ENCODE results near the gene PIWIL1. TPM values are rescaled to one million over a fixed set of nuclear protein-coding genes. Genes with fewer than 3 reads are reported as not detected.

PIWIL1 gene
- total RNA-seq, 1 experiment from 2014 or later: not detected

DNA sequence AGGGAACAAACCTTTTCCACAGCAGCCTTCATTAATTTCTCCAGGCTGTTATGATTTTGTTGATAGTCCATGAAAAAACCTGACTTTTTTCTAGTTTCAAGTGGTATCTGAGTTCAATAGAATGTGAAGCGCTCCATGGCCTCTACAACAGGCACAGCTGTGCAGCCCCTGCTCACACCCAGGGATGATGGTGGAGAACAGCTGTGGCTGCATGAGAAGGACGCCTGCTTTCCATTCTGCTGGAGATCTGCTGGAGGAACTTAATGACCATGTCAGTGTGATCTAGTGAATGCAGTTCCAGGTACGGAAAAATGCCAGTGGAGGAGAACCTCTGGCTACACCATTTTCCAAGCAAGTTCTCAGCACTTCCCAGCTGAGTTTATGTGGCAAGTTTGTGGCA lies 80.6 kb downstream of the PIWIL1 start:
- Histone ChIP-seq H3K36me3 (ENCODE audit: insufficient read depth, low read length) (no peaks in the 10 kb centered on the region), H3K4me1 (ENCODE audit: low read length) (no peaks in the 10 kb centered on the region), H3K27ac (ENCODE audit: low read length) (no peak overlapping the region), H3K4me3 (ENCODE audit: low read length) (no peak overlapping the region), H3K9ac (ENCODE audit: low read length) (no peak overlapping the region), H3K27me3 (ENCODE audit: low read length) (no peaks in the 10 kb centered on the region), H3K9me3 (ENCODE audit: low read length) (no peaks in the 10 kb centered on the region), H3K9me2 (replicated peaks; ENCODE audit: insufficient read depth, low read length) (no peaks in the 10 kb centered on the region), H4K20me1 (ENCODE audit: insufficient read depth, low read depth, low read length) (no peaks in the 10 kb centered on the region), H2AFZ (ENCODE audit: low read length) (no peak overlapping the region), H3K79me2 (ENCODE audit: low read length) (no peaks in the 10 kb centered on the region), H3K4me2 (ENCODE audit: low read depth, low read length, poor library complexity, severe bottlenecking) (no peak overlapping the region)
- no peak for DNase-seq

- no peak overlapping the region for H2AFZ ChIP-seq (ENCODE audit: low read length)
- no peak overlapping the region for H3K27ac ChIP-seq (ENCODE audit: low read length)
- H3K9me3 ChIP-seq (ENCODE audit: low read length): no peaks in the 10 kb centered on the region
- H3K79me2 ChIP-seq (ENCODE audit: low read length): no peaks in the 10 kb centered on the region
- H3K36me3 ChIP-seq (ENCODE audit: insufficient read depth, low read length): no peaks in the 10 kb centered on the region
- no peaks in the 10 kb centered on the region for H3K27me3 ChIP-seq (ENCODE audit: low read length)
- no peak overlapping the region for H3K4me3 ChIP-seq (ENCODE audit: low read length)
- DNase-seq: no peak
- H4K20me1 ChIP-seq (ENCODE audit: insufficient read depth, low read depth, low read length): no peaks in the 10 kb centered on the region
- no peak overlapping the region for H3K9ac ChIP-seq (ENCODE audit: low read length)
- no peaks in the 10 kb centered on the region for H3K4me1 ChIP-seq (ENCODE audit: low read length)
- no peak overlapping the region for H3K4me2 ChIP-seq (ENCODE audit: low read depth, low read length, poor library complexity, severe bottlenecking)
- no peaks in the 10 kb centered on the region for H3K9me2 ChIP-seq (replicated peaks; ENCODE audit: insufficient read depth, low read length)
These were observed 81.4 kb downstream of the PIWIL1 start for GRCh38 chr12:130419116-130419515.

DNA sequence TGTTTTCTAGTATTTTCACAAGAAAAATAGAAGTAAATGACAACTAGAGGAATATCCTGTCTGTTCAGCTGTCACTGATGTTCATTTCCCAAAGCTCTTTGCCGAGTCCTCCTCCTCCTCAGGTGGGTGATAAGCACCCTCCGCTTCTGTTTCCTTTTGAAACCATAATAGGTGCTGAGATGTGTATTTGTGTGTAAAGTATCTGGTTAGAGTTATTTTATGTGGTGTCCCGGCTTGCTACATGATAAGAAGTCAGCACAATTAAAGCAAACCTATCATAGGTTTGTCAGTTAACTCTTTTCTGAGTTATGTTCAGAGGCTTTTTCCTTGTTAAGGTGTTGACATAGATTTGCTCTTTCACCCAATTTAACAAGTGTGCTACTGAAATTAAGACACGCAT lies 82.4 kb downstream of the PIWIL1 start:
- Histone ChIP-seq H3K79me2 (ENCODE audit: low read length) (no peaks in the 10 kb centered on the region), H3K4me3 (ENCODE audit: low read length) (no peak overlapping the region), H3K9ac (ENCODE audit: low read length) (no peak overlapping the region), H3K9me2 (replicated peaks; ENCODE audit: insufficient read depth, low read length) (no peaks in the 10 kb centered on the region), H3K4me2 (ENCODE audit: low read depth, low read length, poor library complexity, severe bottlenecking) (no peak overlapping the region), H2AFZ (ENCODE audit: low read length) (no peak overlapping the region), H3K4me1 (ENCODE audit: low read length) (no peaks in the 10 kb centered on the region), H3K27ac (ENCODE audit: low read length) (no peak overlapping the region), H3K27me3 (ENCODE audit: low read length) (no peaks in the 10 kb centered on the region), H3K9me3 (ENCODE audit: low read length) (no peaks in the 10 kb centered on the region), H3K36me3 (ENCODE audit: insufficient read depth, low read length) (no peaks in the 10 kb centered on the region), H4K20me1 (ENCODE audit: insufficient read depth, low read depth, low read length) (no peaks in the 10 kb centered on the region)
- no peak for DNase-seq

- Histone ChIP-seq H4K20me1 (ENCODE audit: insufficient read depth, low read depth, low read length) (no peaks in the 10 kb centered on the region), H3K4me1 (ENCODE audit: low read length) (no peaks in the 10 kb centered on the region), H3K9ac (ENCODE audit: low read length) (no peak overlapping the region), H3K27me3 (ENCODE audit: low read length) (no peaks in the 10 kb centered on the region), H3K79me2 (ENCODE audit: low read length) (no peaks in the 10 kb centered on the region), H2AFZ (ENCODE audit: low read length) (no peak overlapping the region), H3K36me3 (ENCODE audit: insufficient read depth, low read length) (no peaks in the 10 kb centered on the region), H3K9me2 (replicated peaks; ENCODE audit: insufficient read depth, low read length) (no peaks in the 10 kb centered on the region), H3K4me2 (ENCODE audit: low read depth, low read length, poor library complexity, severe bottlenecking) (no peak overlapping the region), H3K9me3 (ENCODE audit: low read length) (no peaks in the 10 kb centered on the region), H3K4me3 (ENCODE audit: low read length) (no peak overlapping the region), H3K27ac (ENCODE audit: low read length) (no peak overlapping the region)
- no peak for DNase-seq
These were observed 84.2 kb downstream of the PIWIL1 start for GRCh38 chr12:130421896-130422295.

Other genes with a start within 250 kb of the PIWIL1 start
- gene FZD10, start 175.4 kb upstream of the PIWIL1 start, total RNA-seq (2014; rRNA removed; shearing (Covaris generic); ENCODE audit: low replicate concordance): not detected in 2 replicates